ENCODE data around the gene THTPA.

GRCh38 chr14:23555882-23556699 is at the start of gene THTPA:
- TF ChIP-seq GATA2 (IDR thresholded peaks at IDR 0.05; ENCODE audit: low read depth, low read length) (no peak; the same call in 1 of the 2 replicates), GATA3 (IDR thresholded peaks at IDR 0.05; ENCODE audit: low read depth, low read length) (no peak)
